WI38 (cell line): ENCODE data around the gene USB1.

Experiments used
- H3K4me3 ChIP-seq: 2 replicates; pipeline ENCODE4 v1.5.1; 2011; ENCODE audit warnings: low read depth, mild to moderate bottlenecking, control low read depth, low read length
- CTCF ChIP-seq: IDR thresholded peaks from 2 replicates; pipeline ENCODE4 v1.5.1; 2012; ENCODE audit warnings: low read depth, mild to moderate bottlenecking, control low read depth, low read length

USB1 gene

GRCh38 chr16:58020628-58021521, 19.7 kb downstream of the USB1 start:
- H3K4me3 ChIP-seq = no peak overlapping the region
- peak; percentile 90 for TF ChIP-seq CTCF

- H3K4me3 ChIP-seq = no peak overlapping the region
- no peak for TF ChIP-seq CTCF
These were observed 20.7 kb downstream of the USB1 start for GRCh38 chr16:58021661-58022551.

- H3K4me3 ChIP-seq = no peak overlapping the region
- TF ChIP-seq CTCF = no peak
These were observed 21.6 kb downstream of the USB1 start for GRCh38 chr16:58022601-58023371.

GRCh38 chr16:58024486-58025350, 23.5 kb downstream of the USB1 start:
- no peak for TF ChIP-seq CTCF
- peak overlapping the region; percentile 58 for H3K4me3 ChIP-seq

GRCh38 chr16:58025351-58026138, 24.3 kb downstream of the USB1 start, which contains the start of gene MMP15:
Gene MMP15 (plus strand): TSS chr16:58025754. CDS start chr16:58026351, 597 bp downstream.
- H3K4me3 ChIP-seq = peak within 1 kb of the TSS; percentile 58
- no peak for TF ChIP-seq CTCF
